CD4-positive, alpha-beta memory T cell (primary cell): ENCODE results near the gene BAZ2A. TPM values are rescaled to one million over a fixed set of nuclear protein-coding genes. Genes with fewer than 3 reads are reported as not detected.
A peak's percentile ranks its signal among the peaks of the same experiment; 100 is the strongest.

Experiments used
- CTCF ChIA-PET: fragments of 350-600 bp; sonication (Branson Sonifier 250); formaldehyde crosslinking; loops from one replicate; lab custom pipeline; 2021; ENCODE audit warnings: inconsistent platforms; ENCODE audit not compliant: partially characterized antibody; lab: Charles Lee
- POLR2A ChIA-PET: fragments of 350-600 bp; sonication (Branson Sonifier 250); formaldehyde crosslinking; loops from one replicate; lab custom pipeline; 2021; ENCODE audit not compliant: partially characterized antibody; lab: Charles Lee
- DNase-seq, 5 donors: peaks; one replicate each; pipeline versions ENCODE4 v3.0.0 to v3.0.0-alpha.2; 2020 to 2022; ENCODE audit warnings: mixed read lengths in 1 of 5
- H3K27ac ChIP-seq: one replicate; pipeline ENCODE4 v1.7.0; 2013; ENCODE audit warnings: low read depth, low read length
- H3K27me3 ChIP-seq: 2 replicates; pipeline ENCODE4 v1.7.0; 2013; ENCODE audit warnings: mild to moderate bottlenecking, low read length, moderate library complexity; ENCODE audit not compliant: insufficient read depth
- H3K36me3 ChIP-seq: 2 replicates; pipeline ENCODE4 v1.7.0; 2013; ENCODE audit warnings: mild to moderate bottlenecking, low read length, moderate library complexity; ENCODE audit not compliant: insufficient read depth
- H3K4me1 ChIP-seq: 2 replicates; pipeline ENCODE4 v1.7.0; 2013; ENCODE audit warnings: mild to moderate bottlenecking, low read length, moderate library complexity; ENCODE audit not compliant: insufficient read depth
- H3K4me3 ChIP-seq, 2 donors: one replicate each; pipeline ENCODE4 v1.7.0; 2013; ENCODE audit warnings: low read length in 2 of 2, mild to moderate bottlenecking in 1 of 2
- H3K9me3 ChIP-seq, 2 donors: one replicate each; pipeline ENCODE4 v1.7.0; 2013; ENCODE audit warnings: low read length in 2 of 2, control low read depth in 1 of 2; ENCODE audit not compliant: control insufficient read depth in 1 of 2
- H3K27ac Mint-ChIP-seq, 7 donors: one replicate each; pipeline ENCODE4 v1.8.0; 2020 to 2021; ENCODE audit warnings: mixed read lengths in 7 of 7, mild to moderate bottlenecking in 6 of 7, inconsistent platforms in 3 of 7, moderate library complexity in 3 of 7
- H3K27me3 Mint-ChIP-seq, 2 donors: one replicate each; pipeline ENCODE4 v1.8.0; 2020 to 2021; ENCODE audit warnings: mixed read lengths in 2 of 2
- H3K36me3 Mint-ChIP-seq, 2 donors: one replicate each; pipeline ENCODE4 v1.8.0; 2020 to 2021; ENCODE audit warnings: mixed read lengths in 2 of 2, inconsistent platforms in 1 of 2, mild to moderate bottlenecking in 1 of 2
- H3K4me1 Mint-ChIP-seq, 4 donors: one replicate each; pipeline ENCODE4 v1.8.0; 2020 to 2021; ENCODE audit warnings: mixed read lengths in 4 of 4, mild to moderate bottlenecking in 1 of 4
- H3K4me3 Mint-ChIP-seq, 8 donors: one replicate each; pipeline ENCODE4 v1.8.0; 2020 to 2021; ENCODE audit warnings: mixed read lengths in 8 of 8, mild to moderate bottlenecking in 7 of 8, moderate library complexity in 6 of 8, inconsistent platforms in 3 of 8
- H3K9me3 Mint-ChIP-seq, 8 donors: one replicate each; pipeline ENCODE4 v1.8.0; 2020 to 2021; ENCODE audit warnings: mixed read lengths in 8 of 8, mild to moderate bottlenecking in 5 of 8, inconsistent platforms in 3 of 8, moderate library complexity in 1 of 8
- intact Hi-C: fragments of 100-400 bp; cut with micrococcal nuclease; formaldehyde crosslinking; loops from one replicate; pipeline ENCODE4 v1.15.1; 2023
- polyA plus RNA-seq, 2 donors: library from polyadenylated mRNA; unstranded; fragments of 300-500 nt; fragmentation: Illumina TruSeq; gene quantifications; one replicate each; pipeline ENCODE4 v1.2.3, GENCODE V29; 2021
- total RNA-seq, 2 experiments: library from RNA; stranded (reverse); gene quantifications; one replicate each; pipeline ENCODE4 v1.2.3, GENCODE V29; 2021

BAZ2A gene
- total and polyA plus RNA-seq, 4 experiments from 2014 or later = 3.8 to 212 (median 121) TPM

GRCh38 chr12:56600753-56601152 lies 29.4 kb downstream of the BAZ2A start:
- Histone ChIP-seq H3K4me1 (no peaks in the 10 kb centered on the region), H3K27me3 (no peaks in the 10 kb centered on the region), H3K4me3 (no peak overlapping the region), H3K36me3 (peaks cover 83% of the 10 kb centered on the region), H3K9me3 (no peaks in the 10 kb centered on the region), H3K27ac (no peak overlapping the region)
- Mint-ChIP-seq H3K4me1 (no peaks in the 10 kb centered on the region), H3K27me3 (no peaks in the 10 kb centered on the region), H3K9me3 (no peaks in the 10 kb centered on the region), H3K27ac (peak overlapping the region in 2 of 7 donors; percentile 32 to 66), H3K4me3 (no peak overlapping the region), H3K36me3 (peaks cover 76 to 88% of the 10 kb centered on the region in 2 donors)
- POLR2A ChIA-PET = interaction anchor here (1.0 to 1.9 kb wide), 3 partner anchors 10 to 36 kb away, joined by 4 to 6 read pairs (median 4); no protein-coding TSS in a partner anchor
- CTCF ChIA-PET = interaction anchor here (0.9 to 4.2 kb wide), 4 partner anchors 9 to 35 kb away, joined by 4 to 38 read pairs (median 10); no protein-coding TSS in a partner anchor
- intact Hi-C loops = loop anchor here (1.0 to 2.0 kb wide), 2 partner anchors 36 to 386 kb away; no protein-coding TSS in a partner anchor
- DNase-seq = no peak

GRCh38 chr12:56599797-56600196 lies 30.3 kb downstream of the BAZ2A start:
- ChIA-PET POLR2A (interaction anchor here (0.7 kb wide), 1 partner anchor 37 kb away, joined by 3 read pairs; no protein-coding TSS in a partner anchor), CTCF (interaction anchor here (4.2 kb wide), 1 partner anchor 36 kb away, joined by 38 read pairs; no protein-coding TSS in a partner anchor)
- intact Hi-C loops = loop anchor here (2.0 kb wide), 1 partner anchor 387 kb away; no protein-coding TSS in a partner anchor
- no peak overlapping the region for H3K4me3 Mint-ChIP-seq
- no peak overlapping the region for H3K27ac Mint-ChIP-seq
- no peak overlapping the region for H3K27ac ChIP-seq
- H3K9me3 ChIP-seq = no peaks in the 10 kb centered on the region
- H3K27me3 ChIP-seq = no peaks in the 10 kb centered on the region
- peaks cover 71 to 81% of the 10 kb centered on the region in 2 donors for H3K36me3 Mint-ChIP-seq
- DNase-seq = no peak
- peaks cover 73% of the 10 kb centered on the region for H3K36me3 ChIP-seq
- no peaks in the 10 kb centered on the region for H3K4me1 Mint-ChIP-seq
- H3K4me3 ChIP-seq = no peak overlapping the region
- H3K4me1 ChIP-seq = no peaks in the 10 kb centered on the region
- no peaks in the 10 kb centered on the region for H3K9me3 Mint-ChIP-seq
- H3K27me3 Mint-ChIP-seq = no peaks in the 10 kb centered on the region

DNA sequence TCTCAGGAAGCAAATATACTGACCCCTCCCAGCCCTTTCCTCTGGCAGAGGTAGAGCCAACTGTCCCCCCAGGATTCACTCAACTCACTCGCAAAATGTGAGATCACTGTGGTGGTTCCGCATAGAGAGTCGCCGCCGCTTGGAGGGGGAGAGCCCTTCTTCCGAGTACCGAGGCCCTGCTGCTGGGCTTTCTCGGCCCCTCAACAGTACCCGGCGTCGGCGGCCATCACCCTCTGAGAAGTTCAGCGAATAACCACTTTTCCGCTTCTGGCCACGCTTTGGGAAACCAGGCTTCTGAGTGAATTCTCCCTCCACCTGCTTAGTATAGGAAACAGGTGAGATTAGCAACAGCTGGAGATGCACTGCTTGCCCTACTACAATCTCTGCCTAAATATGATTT lies 31.1 kb downstream of the BAZ2A start:
- intact Hi-C loops = no loop called here
- H3K27me3 Mint-ChIP-seq = no peaks in the 10 kb centered on the region

GRCh38 chr12:56596815-56597214 lies 33.3 kb downstream of the BAZ2A start:
- Mint-ChIP-seq H3K36me3 (peaks cover 48 to 55% of the 10 kb centered on the region in 2 donors), H3K4me1 (peaks cover 0 to 4% (median 2%) of the 10 kb centered on the region in 4 donors), H3K9me3 (no peaks in the 10 kb centered on the region), H3K27ac (peak overlapping the region in 1 of 7 donors; percentile 42), H3K27me3 (no peaks in the 10 kb centered on the region), H3K4me3 (no peak overlapping the region)
- DNase-seq = no peak
- intact Hi-C loops = no loop called here
- no peak overlapping the region for H3K27ac ChIP-seq
- H3K4me1 ChIP-seq = no peaks in the 10 kb centered on the region
- CTCF ChIA-PET = no interaction called here
- no peaks in the 10 kb centered on the region for H3K27me3 ChIP-seq
- POLR2A ChIA-PET = interaction anchor here (1.1 kb wide), 1 partner anchor 40 kb away, joined by 3 read pairs; no protein-coding TSS in a partner anchor
- peaks cover 43% of the 10 kb centered on the region for H3K36me3 ChIP-seq
- H3K9me3 ChIP-seq = no peaks in the 10 kb centered on the region
- no peak overlapping the region for H3K4me3 ChIP-seq

More for the DNA sequence above, 31.1 kb downstream of the BAZ2A start:
- no peak for DNase-seq
- peaks cover 65% of the 10 kb centered on the region for H3K36me3 ChIP-seq
- Mint-ChIP-seq H3K27ac (no peak overlapping the region), H3K4me3 (no peak overlapping the region), H3K9me3 (no peaks in the 10 kb centered on the region), H3K4me1 (peaks cover 0 to 4% (median 1%) of the 10 kb centered on the region in 4 donors), H3K36me3 (peaks cover 63 to 76% of the 10 kb centered on the region in 2 donors)
- no peaks in the 10 kb centered on the region for H3K9me3 ChIP-seq
- CTCF ChIA-PET = no interaction called here
- H3K27me3 ChIP-seq = no peaks in the 10 kb centered on the region
- no peaks in the 10 kb centered on the region for H3K4me1 ChIP-seq
- no peak overlapping the region for H3K27ac ChIP-seq
- no peak overlapping the region for H3K4me3 ChIP-seq
- POLR2A ChIA-PET = interaction anchor here (0.7 kb wide), 1 partner anchor 38 kb away, joined by 3 read pairs; no protein-coding TSS in a partner anchor

GRCh38 chr12:56593909-56594621 lies 36.1 kb downstream of the BAZ2A start:
- POLR2A ChIA-PET = interaction anchor here (1.2 kb wide), 1 partner anchor 42 kb away, joined by 4 read pairs; no protein-coding TSS in a partner anchor
- Mint-ChIP-seq H3K36me3 (peaks cover 22 to 27% of the 10 kb centered on the region in 2 donors), H3K4me3 (no peak overlapping the region), H3K27ac (peak overlapping the region in 3 of 7 donors; percentile 2 to 77 (median 49)), H3K27me3 (no peaks in the 10 kb centered on the region), H3K9me3 (no peaks in the 10 kb centered on the region), H3K4me1 (peaks cover 0 to 4% (median 2%) of the 10 kb centered on the region in 4 donors)
- Histone ChIP-seq H3K36me3 (peaks cover 16% of the 10 kb centered on the region), H3K4me3 (no peak overlapping the region), H3K27ac (no peak overlapping the region), H3K9me3 (no peaks in the 10 kb centered on the region), H3K27me3 (no peaks in the 10 kb centered on the region), H3K4me1 (no peaks in the 10 kb centered on the region)
- intact Hi-C loops = loop anchor here (1.0 kb wide), 1 partner anchor 81 kb away; no protein-coding TSS in a partner anchor
- DNase-seq = peak; percentile 44 to 71 (median 53)
- CTCF ChIA-PET = interaction anchor here (0.6 to 7.3 kb wide), 13 partner anchors 11 to 126 kb away, joined by 3 to 30 read pairs (median 3); no protein-coding TSS in a partner anchor

DNA sequence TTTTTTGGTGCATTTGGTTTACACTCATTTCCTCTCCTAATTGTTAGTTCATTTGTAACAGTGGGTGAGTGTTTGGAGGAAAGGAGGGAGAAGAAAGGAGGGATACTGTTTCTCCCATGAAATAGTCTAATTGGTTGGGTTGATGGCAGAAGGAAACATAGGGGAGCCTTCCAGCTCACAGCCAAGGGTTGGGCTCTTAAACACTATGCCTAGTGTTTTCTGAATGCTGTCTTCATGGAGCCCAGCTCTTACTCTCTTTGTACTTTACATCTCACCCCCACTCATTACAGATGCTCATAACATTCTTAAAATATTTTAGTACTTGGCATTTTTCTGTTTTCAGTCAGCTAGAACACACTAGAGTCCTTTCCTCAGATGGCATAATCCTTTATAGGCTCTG lies 38.2 kb downstream of the BAZ2A start:
- Mint-ChIP-seq H3K4me1 (peaks cover 0 to 4% (median 2%) of the 10 kb centered on the region in 4 donors), H3K27ac (no peak overlapping the region), H3K4me3 (no peak overlapping the region), H3K9me3 (no peaks in the 10 kb centered on the region), H3K36me3 (peaks cover 6 to 12% of the 10 kb centered on the region in 2 donors), H3K27me3 (no peaks in the 10 kb centered on the region)
- no peaks in the 10 kb centered on the region for H3K4me1 ChIP-seq
- ChIA-PET CTCF (interaction anchor here (0.7 to 7.3 kb wide), 9 partner anchors 9 to 78 kb away, joined by 3 to 30 read pairs (median 5); no protein-coding TSS in a partner anchor), POLR2A (no interaction called here)
- no peak overlapping the region for H3K27ac ChIP-seq
- no peak for DNase-seq
- H3K27me3 ChIP-seq = no peaks in the 10 kb centered on the region
- H3K4me3 ChIP-seq = no peak overlapping the region
- intact Hi-C loops = no loop called here
- H3K9me3 ChIP-seq = no peaks in the 10 kb centered on the region
- peaks cover 2% of the 10 kb centered on the region for H3K36me3 ChIP-seq

DNA sequence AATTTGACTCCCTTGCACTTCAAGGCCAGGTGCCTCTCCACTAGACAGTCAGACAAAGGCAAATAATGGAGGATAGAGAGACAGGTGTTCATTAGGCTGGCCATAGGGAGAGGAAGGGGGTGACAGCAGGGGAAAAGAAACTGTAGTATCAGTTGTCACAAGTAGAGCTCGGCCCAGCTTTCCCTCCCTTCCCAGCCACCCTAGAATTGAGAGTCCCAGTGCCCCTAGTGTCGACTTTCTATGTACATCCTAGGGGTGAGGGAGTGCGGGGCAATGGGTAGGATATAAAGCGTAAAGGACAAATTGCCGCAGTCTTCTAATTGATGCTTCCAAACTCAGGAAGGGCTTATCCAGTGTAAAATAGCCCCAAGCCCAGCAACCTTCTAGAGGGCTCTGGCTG lies 39.0 kb downstream of the BAZ2A start:
- Mint-ChIP-seq H3K4me3 (no peak overlapping the region), H3K36me3 (peaks cover 1 to 7% of the 10 kb centered on the region in 2 donors), H3K27me3 (no peaks in the 10 kb centered on the region), H3K4me1 (peaks cover 0 to 4% (median 2%) of the 10 kb centered on the region in 4 donors), H3K27ac (peak overlapping the region in 1 of 7 donors; percentile 64), H3K9me3 (no peaks in the 10 kb centered on the region)
- H3K4me3 ChIP-seq = no peak overlapping the region
- H3K9me3 ChIP-seq = no peaks in the 10 kb centered on the region
- intact Hi-C loops = no loop called here
- H3K27me3 ChIP-seq = no peaks in the 10 kb centered on the region
- no peaks in the 10 kb centered on the region for H3K36me3 ChIP-seq
- DNase-seq = no peak
- CTCF ChIA-PET = interaction anchor here (0.8 to 7.3 kb wide), 12 partner anchors 8 to 171 kb away, joined by 3 to 30 read pairs (median 4); no protein-coding TSS in a partner anchor
- no peak overlapping the region for H3K27ac ChIP-seq
- POLR2A ChIA-PET = no interaction called here
- no peaks in the 10 kb centered on the region for H3K4me1 ChIP-seq
